Thymus (tissue), 11 donors: ENCODE data around the gene TMEM88. TPM values are rescaled to one million over a fixed set of nuclear protein-coding genes. Genes with fewer than 3 reads are reported as not detected.
A peak's percentile ranks its signal among the peaks of the same experiment; 100 is the strongest.

Experiments
- DNase-seq, 9 donors: peaks; one replicate each; pipeline ENCODE4 v3.0.0-alpha.2; 2013; ENCODE audit warnings: low spot score in 9 of 9, low read depth in 6 of 9, missing footprints in 1 of 9
- H3K27ac ChIP-seq, 2 donors: one replicate each; pipeline ENCODE4 v1.5.1; 2013; ENCODE audit warnings: control low read depth in 1 of 2, low read depth in 1 of 2, low read length in 1 of 2, mild to moderate bottlenecking in 1 of 2, moderate library complexity in 1 of 2
- H3K27me3 ChIP-seq, 2 donors: one replicate each; pipeline ENCODE4 v1.5.1; 2013; ENCODE audit warnings: low read length in 1 of 2; ENCODE audit not compliant: control insufficient read depth in 2 of 2, insufficient read depth in 1 of 2
- H3K36me3 ChIP-seq, 2 donors: one replicate each; pipeline ENCODE4 v1.5.1; 2013; ENCODE audit warnings: low read length in 1 of 2, mild to moderate bottlenecking in 1 of 2, moderate library complexity in 1 of 2; ENCODE audit not compliant: control insufficient read depth in 2 of 2, insufficient read depth in 2 of 2
- H3K4me1 ChIP-seq, 2 donors: one replicate each; pipeline ENCODE4 v1.5.1; 2013; ENCODE audit warnings: low read length in 2 of 2; ENCODE audit not compliant: control insufficient read depth in 2 of 2, insufficient read depth in 2 of 2
- H3K4me3 ChIP-seq, 2 donors: one replicate each; pipeline ENCODE4 v1.5.1; 2013; ENCODE audit warnings: low read length in 2 of 2, control low read depth in 1 of 2, mild to moderate bottlenecking in 1 of 2
- H3K9me3 ChIP-seq, 2 donors: one replicate each; pipeline ENCODE4 v1.5.1; 2013; ENCODE audit warnings: low read length in 1 of 2, mild to moderate bottlenecking in 1 of 2; ENCODE audit not compliant: control insufficient read depth in 2 of 2, insufficient read depth in 1 of 2
- WGBS: extraction: QIAGEN DNeasy Blood & Tissue Kit; methylation state at CpG from one replicate; pipeline ENCODE4 v1.1.7; 2013; 5-methylcytosine and 5-hydroxymethylcytosine counted together
- polyA plus RNA-seq: library from polyadenylated mRNA; stranded (reverse); fragments of 200-250 nt; gene quantifications from one replicate; pipeline ENCODE4 v1.2.3, GENCODE V29; 2013
- total RNA-seq: library from RNA; stranded (reverse); fragments of 120-200 nt; gene quantifications from one replicate; pipeline ENCODE4 v1.2.4, GENCODE V29; 2013
- donor health status: healthy.

TMEM88 gene
- total and polyA plus RNA-seq, 2 donors: 1.6 to 29.1 TPM

- no peaks in the 10 kb centered on the region for H3K9me3 ChIP-seq
- peaks cover 0 to 5% of the 10 kb centered on the region in 2 donors for H3K36me3 ChIP-seq
- no peak overlapping the region for H3K4me3 ChIP-seq
- DNase-seq: peak in 1 of 9 donors; percentile 46
- no peaks in the 10 kb centered on the region for H3K27me3 ChIP-seq
- peak overlapping the region in 1 of 2 donors; percentile 56 for H3K27ac ChIP-seq
- 80% methylated on average over 3 of the region's 3 CpGs for WGBS
- peaks cover 29 to 40% of the 10 kb centered on the region in 2 donors for H3K4me1 ChIP-seq
These were observed 25.4 kb downstream of the TMEM88 start for GRCh38 chr17:7880076-7880868.

- WGBS: 37% methylated on average over 7 of the region's 7 CpGs
These were observed 26.6 kb downstream of the TMEM88 start for GRCh38 chr17:7881276-7882054.

GRCh38 chr17:7882068-7882467 lies 27.2 kb downstream of the TMEM88 start:
- H3K4me1 ChIP-seq: peaks cover 31 to 55% of the 10 kb centered on the region in 2 donors
- H3K4me3 ChIP-seq: no peak overlapping the region
- 69% methylated on average over 7 of the region's 7 CpGs for WGBS
- H3K27me3 ChIP-seq: no peaks in the 10 kb centered on the region
- peaks cover 0 to 5% of the 10 kb centered on the region in 2 donors for H3K36me3 ChIP-seq
- H3K9me3 ChIP-seq: peaks cover 0 to 6% of the 10 kb centered on the region in 2 donors
- DNase-seq: peak in 1 of 9 donors; percentile 31
- peak overlapping the region; percentile 1 to 57 for H3K27ac ChIP-seq

More at GRCh38 chr17:7881276-7882054, 26.6 kb downstream of the TMEM88 start:
- no peak for DNase-seq
- Histone ChIP-seq H3K27me3 (no peaks in the 10 kb centered on the region), H3K27ac (peak overlapping the region; percentile 57 to 66), H3K36me3 (peaks cover 0 to 5% of the 10 kb centered on the region in 2 donors), H3K9me3 (peaks cover 0 to 6% of the 10 kb centered on the region in 2 donors), H3K4me3 (no peak overlapping the region), H3K4me1 (peaks cover 29 to 49% of the 10 kb centered on the region in 2 donors)

- DNase-seq: no peak
- H3K27me3 ChIP-seq: no peaks in the 10 kb centered on the region
- peaks cover 0 to 5% of the 10 kb centered on the region in 2 donors for H3K36me3 ChIP-seq
- H3K9me3 ChIP-seq: peaks cover 0 to 6% of the 10 kb centered on the region in 2 donors
- peaks cover 33 to 57% of the 10 kb centered on the region in 2 donors for H3K4me1 ChIP-seq
- peak overlapping the region in 1 of 2 donors; percentile 8 for H3K27ac ChIP-seq
- no peak overlapping the region for H3K4me3 ChIP-seq
- 98% methylated on average over 3 of the region's 3 CpGs for WGBS
These were observed 27.8 kb downstream of the TMEM88 start for GRCh38 chr17:7882629-7883028.

GRCh38 chr17:7883781-7884386 lies 29.0 kb downstream of the TMEM88 start:
- 3% methylated on average over 3 of the region's 3 CpGs for WGBS
- peaks cover 42 to 70% of the 10 kb centered on the region in 2 donors for H3K4me1 ChIP-seq
- peaks cover 0 to 8% of the 10 kb centered on the region in 2 donors for H3K36me3 ChIP-seq
- peak in 2 of 9 donors; percentile 26 to 57 for DNase-seq
- peak overlapping the region; percentile 64 to 85 for H3K27ac ChIP-seq
- peak overlapping the region; percentile 32 to 82 for H3K4me3 ChIP-seq
- H3K9me3 ChIP-seq: peaks cover 0 to 6% of the 10 kb centered on the region in 2 donors
- H3K27me3 ChIP-seq: no peaks in the 10 kb centered on the region

GRCh38 chr17:7884581-7885366 lies 29.9 kb downstream of the TMEM88 start:
- 2% methylated on average over 75 of the region's 100 CpGs for WGBS
- peak in 2 of 9 donors; percentile 29 to 55 for DNase-seq
- no peaks in the 10 kb centered on the region for H3K27me3 ChIP-seq

GRCh38 chr17:7885367-7886226 lies 30.7 kb downstream of the TMEM88 start:
- Histone ChIP-seq H3K4me3 (peak overlapping the region; percentile 82 to 87), H3K36me3 (peaks cover 8 to 20% of the 10 kb centered on the region in 2 donors), H3K9me3 (peaks cover 0 to 6% of the 10 kb centered on the region in 2 donors), H3K27ac (peak overlapping the region; percentile 95 to 96), H3K4me1 (peaks cover 40 to 71% of the 10 kb centered on the region in 2 donors), H3K27me3 (no peaks in the 10 kb centered on the region)
- WGBS: under 1% methylated on average over 64 of the region's 64 CpGs
- DNase-seq: peak in 2 of 9 donors; percentile 36 to 58

More at GRCh38 chr17:7884581-7885366, 29.9 kb downstream of the TMEM88 start:
- Histone ChIP-seq H3K27ac (peak overlapping the region; percentile 95 to 96), H3K4me3 (peak overlapping the region; percentile 82 to 87), H3K9me3 (peaks cover 0 to 6% of the 10 kb centered on the region in 2 donors), H3K36me3 (peaks cover 3 to 16% of the 10 kb centered on the region in 2 donors), H3K4me1 (peaks cover 43 to 75% of the 10 kb centered on the region in 2 donors)
